ENCODE measurements around the gene PKN3. TPM values are rescaled to one million over a fixed set of nuclear protein-coding genes. Genes with fewer than 3 reads are reported as not detected.

The PKN3 gene
- total RNA-seq: 17.0 and 17.9 TPM in 2 replicates

GRCh38 chr9:128702445-128702948 lies at the start of gene PKN3:
PKN3 (plus strand) TSS chr9:128702503; CDS start chr9:128702916, 413 bp downstream.

GRCh38 chr9:128656416-128657343 lies 45.6 kb upstream of the PKN3 start, which contains the start of gene DYNC2I2:
DYNC2I2 (minus strand) TSS chr9:128656847; CDS start chr9:128656726, 121 bp downstream.

GRCh38 chr9:128688501-128689292 lies 13.6 kb upstream of the PKN3 start, which contains the start of gene SET:
SET (plus strand) TSS chr9:128689222; CDS start chr9:128689583, 361 bp downstream.

GRCh38 chr9:128723866-128724743 lies 21.8 kb downstream of the PKN3 start, which contains the start of gene ZDHHC12:
ZDHHC12 (minus strand) TSS chr9:128724127; CDS start chr9:128724093, 34 bp downstream.

Other genes starting within 250 kb of the PKN3 start
- 38.0 and 51.7 TPM in 2 replicates for gene ODF2, start 246.5 kb upstream of the PKN3 start, total RNA-seq
- gene GLE1, start 197.8 kb upstream of the PKN3 start, total RNA-seq: 17.2 and 23.7 TPM in 2 replicates
- gene SPTAN1, start 149.9 kb upstream of the PKN3 start, total RNA-seq: 243 and 266 TPM in 2 replicates
- 88.0 and 90.7 TPM in 2 replicates for gene DYNC2I2, start 45.7 kb upstream of the PKN3 start, total RNA-seq
- 594 and 880 TPM in 2 replicates for gene SET, start 13.3 kb upstream of the PKN3 start, total RNA-seq
- gene ZDHHC12, start 21.6 kb downstream of the PKN3 start, total RNA-seq: 25.1 and 40.0 TPM in 2 replicates
- 8.1 and 13.4 TPM in 2 replicates for gene ZER1, start 69.4 kb downstream of the PKN3 start, total RNA-seq
- 8.8 and 12.9 TPM in 2 replicates for gene TBC1D13, start 84.8 kb downstream of the PKN3 start, total RNA-seq
- 25.2 and 37.7 TPM in 2 replicates for gene ENDOG, start 116.0 kb downstream of the PKN3 start, total RNA-seq
- 17.9 and 23.7 TPM in 2 replicates for gene SPOUT1, start 127.3 kb downstream of the PKN3 start, total RNA-seq
- gene KYAT1, start 179.4 kb downstream of the PKN3 start, total RNA-seq: 10.8 and 11.7 TPM in 2 replicates
- gene LRRC8A, start 179.6 kb downstream of the PKN3 start, total RNA-seq: 85.0 and 88.0 TPM in 2 replicates
- gene PHYHD1, start 218.5 kb downstream of the PKN3 start, total RNA-seq: not detected in 2 replicates
- gene DOLK, start 245.1 kb downstream of the PKN3 start, total RNA-seq: 29.6 and 46.4 TPM in 2 replicates
- gene NUP188, start 245.2 kb downstream of the PKN3 start, total RNA-seq: 32.5 and 35.7 TPM in 2 replicates

All from epithelial cell of umbilical artery (primary cell).